GM18507 (cell line): ENCODE results near the gene GPR141.
A peak's percentile ranks its signal among the peaks of the same experiment; 100 is the strongest.
"Not testable (repeated sequence)": the region's sequence is repeated elsewhere in the genome, so short reads cannot be mapped to it uniquely, and the experiment has no call there.

ENCODE experiments used
- DNase-seq: peaks from one replicate; pipeline ENCODE4 v3.0.0; 2011; ENCODE audit warnings: low read depth; ENCODE audit not compliant: insufficient read length; ENCODE audit errors: extremely low spot score
- FAIRE-seq: peaks from 2 replicates; lab custom pipeline; 2011; peaks lifted over from hg19 to GRCh38; lab: Jason Lieb, UNC

The GPR141 gene

DNA sequence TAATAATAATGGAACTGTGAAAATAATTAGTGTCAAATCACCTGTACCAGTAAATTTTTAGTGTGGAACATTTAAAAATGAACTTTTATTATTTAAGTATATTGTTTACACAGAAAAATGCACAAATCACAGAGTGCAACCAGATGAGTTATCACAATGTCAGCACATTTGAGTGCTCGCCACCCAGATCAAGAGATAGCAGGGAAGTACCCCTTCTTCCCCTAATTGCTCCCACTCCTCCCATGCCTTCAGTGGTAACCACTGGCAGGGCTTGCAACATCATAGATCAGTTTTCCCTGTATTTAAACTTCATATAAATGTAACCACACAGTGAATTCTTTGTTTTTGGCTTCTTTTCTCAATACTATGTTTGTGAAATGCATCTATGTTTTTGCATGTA lies 7.8 kb upstream of the GPR141 start:
- DNase-seq = no peak
- no peak for FAIRE-seq

GRCh38 chr7:37684927-37685326 lies 1.4 kb downstream of the GPR141 start:
- DNase-seq (no peak), FAIRE-seq (no peak)

GRCh38 chr7:37686556-37687345 lies 3.2 kb downstream of the GPR141 start:
- DNase-seq (no peak), FAIRE-seq (no peak)

GRCh38 chr7:37690206-37690605 lies 6.6 kb downstream of the GPR141 start:
- FAIRE-seq = peak; percentile 55
- no peak for DNase-seq

GRCh38 chr7:37694208-37695094 lies 10.9 kb downstream of the GPR141 start:
- DNase-seq (no peak), FAIRE-seq (no peak)

DNA sequence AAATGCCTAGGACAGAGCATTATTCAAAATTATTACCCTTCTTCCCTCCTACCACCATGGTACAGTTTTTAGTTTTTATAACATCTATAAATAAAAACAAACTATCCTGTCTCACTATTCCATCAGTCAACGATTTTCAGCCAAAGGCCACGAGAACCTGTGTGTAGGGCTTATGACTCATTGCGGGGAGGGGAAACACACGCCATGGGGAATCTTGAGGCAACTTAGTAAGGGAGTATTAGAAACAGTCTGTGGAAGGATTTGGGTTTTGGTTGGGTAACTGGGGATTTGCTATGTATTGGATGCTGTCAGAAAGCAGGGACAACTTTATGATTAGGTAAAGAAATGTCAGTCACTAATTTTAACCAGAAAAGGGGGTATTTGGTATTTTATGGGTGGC lies 14.7 kb downstream of the GPR141 start:
- no peak for FAIRE-seq

GRCh38 chr7:37698782-37699181 lies 15.2 kb downstream of the GPR141 start:
- DNase-seq (no peak), FAIRE-seq (no peak)

More for the DNA sequence above, 14.7 kb downstream of the GPR141 start:
- no peak for DNase-seq

- no peak for FAIRE-seq
- no peak for DNase-seq
Observed at GRCh38 chr7:37701769-37702168, 18.2 kb downstream of the GPR141 start.

DNA sequence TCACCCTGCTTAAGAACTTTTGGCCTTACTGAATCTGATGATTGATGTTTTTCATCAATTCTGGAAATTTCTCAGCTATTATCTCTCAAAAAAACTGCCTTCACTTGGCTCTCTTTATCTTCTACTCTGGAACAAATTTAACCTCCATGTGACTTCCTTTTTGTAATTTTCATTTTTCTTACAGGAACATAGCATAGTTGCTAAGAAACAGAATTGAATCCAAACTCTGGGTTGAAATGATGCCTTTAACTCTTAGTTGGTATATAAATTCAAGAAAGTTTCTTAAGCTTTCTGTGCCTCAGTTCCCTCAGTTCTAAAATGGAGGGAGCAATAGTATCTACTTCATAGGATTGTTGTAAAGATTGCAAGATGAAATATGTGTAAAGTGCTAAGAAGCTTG lies 19.8 kb downstream of the GPR141 start:
- FAIRE-seq = no peak
- no peak for DNase-seq

DNA sequence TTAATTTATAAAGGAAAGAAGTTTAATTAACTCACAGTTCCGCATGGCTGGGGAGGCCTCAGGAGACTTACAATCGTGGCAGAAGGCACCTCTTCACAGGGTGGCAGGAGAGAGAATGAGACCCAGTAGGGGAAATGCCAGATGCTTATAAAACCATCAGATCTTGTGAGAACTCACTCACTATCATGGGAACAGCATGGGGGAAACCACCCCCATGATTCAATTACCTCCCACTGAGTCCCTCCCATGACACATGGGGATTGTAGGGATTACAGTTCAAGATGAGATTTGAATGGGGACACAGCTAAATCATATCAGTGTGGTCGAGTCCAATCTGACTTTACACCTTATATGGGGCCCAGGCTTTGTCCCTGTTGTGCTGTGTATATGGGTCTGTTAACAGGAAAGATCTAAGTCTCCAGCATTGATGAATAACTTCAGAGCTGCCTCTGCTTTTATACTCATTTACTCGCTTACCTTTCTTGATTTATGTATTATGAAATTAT lies 20.8 kb downstream of the GPR141 start:
- FAIRE-seq, DNase-seq: not testable (repeated sequence)

DNA sequence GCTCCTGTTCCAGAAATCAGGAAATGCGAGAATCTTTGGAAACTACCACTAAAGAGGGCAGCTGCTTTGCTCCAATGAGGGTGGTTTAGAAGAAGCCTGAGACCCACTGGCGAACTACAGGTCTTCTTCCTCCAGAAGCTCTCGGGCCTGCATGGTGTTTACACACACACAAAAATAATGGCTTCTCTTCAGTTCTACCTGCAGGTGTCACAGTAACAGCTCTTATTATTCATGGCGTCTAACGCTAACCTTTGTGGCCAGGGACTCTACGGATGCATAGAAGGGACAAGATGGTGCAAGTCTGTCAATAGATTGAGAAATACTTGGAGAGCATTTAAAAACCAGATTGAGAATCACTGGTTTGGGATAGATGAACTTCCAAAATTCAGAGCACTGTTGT lies 22.4 kb downstream of the GPR141 start:
- FAIRE-seq (no peak), DNase-seq (no peak)

DNA sequence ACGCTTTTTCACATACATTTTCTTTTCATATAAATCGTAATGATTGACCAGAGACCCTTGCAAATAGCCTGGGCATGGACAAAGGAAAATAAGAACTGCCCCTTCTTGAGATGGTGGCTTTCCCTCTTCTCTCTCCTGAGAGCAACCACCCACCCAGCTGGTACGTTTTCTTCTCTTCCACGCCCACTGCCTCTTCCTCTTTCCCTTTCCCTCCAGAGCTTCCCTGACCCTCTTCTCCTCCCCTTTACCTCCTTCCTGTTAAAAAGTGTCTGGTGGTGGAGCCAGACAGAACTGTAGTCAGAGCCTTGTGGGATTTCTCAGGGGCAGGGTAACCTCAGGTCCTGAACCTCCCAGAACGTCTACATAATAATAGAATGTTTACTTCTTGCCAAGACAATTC lies 23.2 kb downstream of the GPR141 start:
- no peak for DNase-seq
- FAIRE-seq = no peak

- FAIRE-seq (peak; percentile 29), DNase-seq (no peak)
Observed at GRCh38 chr7:37707754-37708485, 24.4 kb downstream of the GPR141 start.

GRCh38 chr7:37709631-37710509 lies 26.3 kb downstream of the GPR141 start:
- peak; percentile 95 for FAIRE-seq
- peak; percentile 14 for DNase-seq

DNA sequence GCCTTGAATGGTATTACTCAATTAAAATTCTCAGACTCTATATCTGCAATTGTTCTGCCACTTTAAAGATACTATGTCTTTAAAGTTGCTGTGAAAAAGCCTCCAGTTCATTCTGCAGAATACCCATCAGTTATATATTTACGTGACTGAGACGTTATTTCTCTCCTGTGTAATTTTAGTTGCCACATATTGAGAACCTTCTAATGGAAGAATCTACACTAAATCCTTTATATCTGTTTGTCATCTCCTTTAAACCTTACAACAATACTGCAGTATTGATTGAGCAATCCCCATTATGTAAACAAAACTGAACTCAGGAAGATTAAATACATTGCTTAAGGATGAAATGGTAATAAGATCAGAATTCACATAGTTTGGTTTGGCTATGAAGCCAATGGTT lies 30.0 kb downstream of the GPR141 start:
- no peak for FAIRE-seq

GRCh38 chr7:37714606-37715005 lies 31.0 kb downstream of the GPR141 start:
- DNase-seq = no peak
- FAIRE-seq = no peak

More for the DNA sequence above, 30.0 kb downstream of the GPR141 start:
- no peak for DNase-seq

DNA sequence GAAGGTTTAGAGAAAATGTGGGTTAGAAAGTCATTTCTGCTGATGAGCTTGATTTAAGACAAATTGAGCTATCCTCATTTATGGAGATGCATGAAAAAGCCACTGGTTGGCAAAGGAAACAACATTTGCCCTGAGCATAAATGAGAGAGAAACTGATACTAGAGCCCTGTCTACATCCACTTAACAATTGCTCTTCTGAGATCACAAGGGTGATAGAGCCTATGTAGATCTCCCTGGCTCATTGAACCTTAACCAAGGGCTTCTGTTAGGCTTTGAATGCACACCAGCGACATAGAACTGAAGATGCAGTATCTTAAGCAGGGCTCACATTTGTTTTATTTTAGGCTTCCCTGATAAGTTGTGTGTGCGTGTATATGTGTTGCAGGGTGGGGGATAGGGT lies 35.0 kb downstream of the GPR141 start:
- DNase-seq (no peak), FAIRE-seq (no peak)

GRCh38 chr7:37719077-37719476 lies 35.5 kb downstream of the GPR141 start:
- peak; percentile 70 for FAIRE-seq

GRCh38 chr7:37724732-37725131 lies 41.2 kb downstream of the GPR141 start:
- DNase-seq = no peak
- FAIRE-seq = no peak

More at GRCh38 chr7:37719077-37719476, 35.5 kb downstream of the GPR141 start:
- DNase-seq = peak; percentile 7
